WTC11 (cell line): Measurements from ENCODE around the gene MAGI3. TPM values are rescaled to one million over a fixed set of nuclear protein-coding genes. Genes with fewer than 3 reads are reported as not detected.

Source experiments
- ATAC-seq: fragments of 200-7000 bp; cut with Tn5 transposase; 2 replicates; pipeline ENCODE4 v1.10.0; 2021; ENCODE audit warnings: mild to moderate bottlenecking, moderate library complexity
- CTCF ChIA-PET: fragments of 300-600 bp; sonication (Branson Sonifier 250); formaldehyde crosslinking; loops from one replicate; lab custom pipeline; 2021; ENCODE audit warnings: antibody characterized with exemption; lab: Charles Lee
- POLR2A ChIA-PET: fragments of 350-600 bp; sonication (Branson Sonifier 250); formaldehyde crosslinking; loops from one replicate; lab custom pipeline; 2021; ENCODE audit warnings: antibody characterized with exemption; lab: Charles Lee
- DNase-seq: peaks from one replicate; pipeline ENCODE4 v3.0.0; 2021; ENCODE audit warnings: low spot score
- H3K27ac Mint-ChIP-seq: 2 replicates; pipeline ENCODE4 v1.8.0; 2021; ENCODE audit warnings: mixed read lengths
- H3K27me3 Mint-ChIP-seq: 2 replicates; pipeline ENCODE4 v1.8.0; 2021; ENCODE audit warnings: low read depth, mild to moderate bottlenecking, moderate library complexity, mixed read lengths
- H3K36me3 Mint-ChIP-seq: 2 replicates; pipeline ENCODE4 v1.8.0; 2021; ENCODE audit warnings: mixed read lengths
- H3K4me1 Mint-ChIP-seq: 2 replicates; pipeline ENCODE4 v1.8.0; 2022; ENCODE audit warnings: mixed read lengths
- H3K4me3 Mint-ChIP-seq: 2 replicates; pipeline ENCODE4 v1.8.0; 2021; ENCODE audit warnings: mild to moderate bottlenecking, moderate library complexity, mixed read lengths
- H3K9me3 Mint-ChIP-seq: 2 replicates; pipeline ENCODE4 v1.8.0; 2021; ENCODE audit warnings: mixed read lengths
- CBFB ChIP-seq: sonication (generic); formaldehyde crosslinking; IDR thresholded peaks from 2 replicates; pipeline ENCODE4 v1.8.1; 2022; ENCODE audit warnings: mild to moderate bottlenecking, low read depth, missing genetic modification reagents
- EMX1 ChIP-seq: fragments of 250-450 bp; sonication (Bioruptor Pico); IDR thresholded peaks from 2 replicates; pipeline ENCODE4 v1.8.0; 2021; ENCODE audit warnings: mild to moderate bottlenecking
- ETV6 ChIP-seq: sonication (generic); formaldehyde crosslinking; IDR thresholded peaks from 2 replicates; pipeline ENCODE4 v1.8.1; 2022; ENCODE audit warnings: mild to moderate bottlenecking, missing genetic modification reagents
- GABPB1 ChIP-seq: sonication (generic); formaldehyde crosslinking; IDR thresholded peaks from 2 replicates; pipeline ENCODE4 v1.8.1; 2023; ENCODE audit warnings: mild to moderate bottlenecking, missing genetic modification reagents
- JAZF1 ChIP-seq: fragments of 250-450 bp; sonication (Bioruptor Pico); IDR thresholded peaks from 2 replicates; pipeline ENCODE4 v1.9.0; 2021; ENCODE audit warnings: moderate library complexity, mild to moderate bottlenecking, inconsistent platforms
- JUN ChIP-seq: sonication (generic); formaldehyde crosslinking; IDR thresholded peaks from 2 replicates; pipeline ENCODE4 v1.8.0; 2023; ENCODE audit warnings: mild to moderate bottlenecking, missing genetic modification reagents
- NR3C1 ChIP-seq: sonication (generic); formaldehyde crosslinking; conservative IDR thresholded peaks from 2 replicates; pipeline ENCODE4 v1.8.1; 2023; ENCODE audit warnings: low read depth, mild to moderate bottlenecking, missing genetic modification reagents
- ZNF396 ChIP-seq: fragments of 250-450 bp; sonication (Bioruptor Pico); IDR thresholded peaks from 2 replicates; pipeline ENCODE4 v1.8.0; 2021; ENCODE audit warnings: mild to moderate bottlenecking, moderate library complexity, borderline replicate concordance
- total RNA-seq: library from RNA; stranded (reverse); gene quantifications from 3 replicates; pipeline ENCODE4 v1.2.3, GENCODE V29; 2021
- TF ChIP-seq, protein P1 (sequence below): fragments of 250-450 bp; sonication (Bioruptor Pico); conservative IDR thresholded peaks from 2 replicates; pipeline ENCODE4 v1.9.0; 2021; ENCODE audit warnings: mild to moderate bottlenecking
- TF ChIP-seq, protein P2 (sequence below): sonication (generic); formaldehyde crosslinking; IDR thresholded peaks from 2 replicates; pipeline ENCODE4 v1.8.0; 2023; ENCODE audit warnings: missing genetic modification reagents
- TF ChIP-seq, protein P3 (sequence below): fragments of 250-450 bp; sonication (Bioruptor Pico); IDR thresholded peaks from 2 replicates; pipeline ENCODE4 v1.9.0; 2021; ENCODE audit warnings: mild to moderate bottlenecking, borderline replicate concordance
- TF ChIP-seq, protein P4 (sequence below): fragments of 200-600 bp; IDR thresholded peaks from 2 replicates; pipeline ENCODE4 v1.8.0; 2022; ENCODE audit warnings: antibody characterized with exemption
- TF ChIP-seq, protein P5 (sequence below): fragments of 250-450 bp; sonication (Bioruptor Pico); IDR thresholded peaks from 2 replicates; pipeline ENCODE4 v1.9.0; 2021; ENCODE audit warnings: mild to moderate bottlenecking
- TF ChIP-seq, protein P6 (sequence below): sonication (generic); formaldehyde crosslinking; IDR thresholded peaks from 2 replicates; pipeline ENCODE4 v1.8.0; 2023; ENCODE audit warnings: mild to moderate bottlenecking, missing genetic modification reagents

The MAGI3 gene
- total RNA-seq, 1 experiment from 2014 or later: 9.7 TPM

DNA sequence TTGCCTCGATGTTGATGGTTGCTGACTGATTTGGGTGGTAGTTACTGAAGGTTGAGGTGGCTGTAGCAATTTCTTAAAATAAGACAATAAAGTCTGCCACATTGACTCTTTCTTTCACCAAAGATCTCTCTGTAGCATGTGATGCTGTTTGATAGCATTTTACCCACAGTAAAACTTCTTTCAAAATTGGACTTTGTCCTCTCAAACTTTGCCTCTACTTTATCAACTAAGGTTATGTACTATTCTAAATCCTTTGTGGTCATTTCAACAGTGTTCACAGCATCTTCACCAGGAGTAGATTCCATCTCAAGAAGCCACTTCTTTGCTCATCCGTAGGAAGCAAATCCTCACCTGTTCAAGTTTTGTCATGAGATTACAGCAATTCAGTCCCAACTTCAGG is 275.8 kb downstream of the MAGI3 start:
- ChIA-PET POLR2A (no interaction called here), CTCF (no interaction called here)
- Mint-ChIP-seq H3K9me3 (no peaks in the 10 kb centered on the region; the same call in 1 of the 2 replicates), H3K27ac (no peak overlapping the region), H3K36me3 (no peaks in the 10 kb centered on the region), H3K27me3 (no peaks in the 10 kb centered on the region), H3K4me3 (no peak overlapping the region), H3K4me1 (no peaks in the 10 kb centered on the region)
- no peak for ATAC-seq
- no peak for DNase-seq
- TF ChIP-seq ZNF396 (CRISPR knock-in tag) (no peak), EMX1 (CRISPR knock-in tag) (no peak)
- TF ChIP-seq, protein P1, sequence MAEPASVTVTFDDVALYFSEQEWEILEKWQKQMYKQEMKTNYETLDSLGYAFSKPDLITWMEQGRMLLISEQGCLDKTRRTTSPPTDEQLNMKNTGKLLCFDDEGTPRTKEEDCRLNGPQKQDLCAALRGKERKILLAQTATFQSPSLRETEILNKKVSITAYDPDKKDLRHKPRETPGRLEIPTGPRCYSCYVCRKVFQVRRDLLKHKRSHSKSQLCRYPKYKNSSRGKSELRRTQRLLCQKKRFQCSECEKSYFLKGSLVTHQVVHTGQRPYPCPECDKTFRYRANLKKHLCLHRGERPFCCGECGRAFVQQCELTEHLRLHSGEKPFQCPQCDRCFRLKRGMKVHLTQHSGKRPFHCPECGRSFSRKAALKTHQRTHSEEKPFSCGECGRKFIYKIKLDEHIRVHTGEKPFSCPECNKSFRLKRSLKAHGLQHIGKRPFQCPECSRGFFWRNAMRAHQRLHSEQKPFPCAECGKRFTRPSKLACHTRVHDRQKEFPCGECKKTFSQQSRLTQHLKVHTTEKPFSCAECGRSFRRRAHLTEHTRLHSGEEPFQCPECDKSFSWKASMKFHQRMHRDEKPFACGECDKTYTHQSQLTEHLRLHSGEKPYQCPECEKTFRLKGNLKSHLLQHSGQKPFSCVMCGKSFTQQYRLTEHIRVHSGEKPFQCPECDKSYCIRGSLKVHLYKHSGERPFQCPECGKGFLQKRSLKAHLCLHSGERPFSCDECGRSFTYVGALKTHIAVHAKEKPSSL (CRISPR knock-in tag): no peak
- TF ChIP-seq, protein P2, sequence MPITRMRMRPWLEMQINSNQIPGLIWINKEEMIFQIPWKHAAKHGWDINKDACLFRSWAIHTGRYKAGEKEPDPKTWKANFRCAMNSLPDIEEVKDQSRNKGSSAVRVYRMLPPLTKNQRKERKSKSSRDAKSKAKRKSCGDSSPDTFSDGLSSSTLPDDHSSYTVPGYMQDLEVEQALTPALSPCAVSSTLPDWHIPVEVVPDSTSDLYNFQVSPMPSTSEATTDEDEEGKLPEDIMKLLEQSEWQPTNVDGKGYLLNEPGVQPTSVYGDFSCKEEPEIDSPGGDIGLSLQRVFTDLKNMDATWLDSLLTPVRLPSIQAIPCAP: no peak
- TF ChIP-seq, protein P3, sequence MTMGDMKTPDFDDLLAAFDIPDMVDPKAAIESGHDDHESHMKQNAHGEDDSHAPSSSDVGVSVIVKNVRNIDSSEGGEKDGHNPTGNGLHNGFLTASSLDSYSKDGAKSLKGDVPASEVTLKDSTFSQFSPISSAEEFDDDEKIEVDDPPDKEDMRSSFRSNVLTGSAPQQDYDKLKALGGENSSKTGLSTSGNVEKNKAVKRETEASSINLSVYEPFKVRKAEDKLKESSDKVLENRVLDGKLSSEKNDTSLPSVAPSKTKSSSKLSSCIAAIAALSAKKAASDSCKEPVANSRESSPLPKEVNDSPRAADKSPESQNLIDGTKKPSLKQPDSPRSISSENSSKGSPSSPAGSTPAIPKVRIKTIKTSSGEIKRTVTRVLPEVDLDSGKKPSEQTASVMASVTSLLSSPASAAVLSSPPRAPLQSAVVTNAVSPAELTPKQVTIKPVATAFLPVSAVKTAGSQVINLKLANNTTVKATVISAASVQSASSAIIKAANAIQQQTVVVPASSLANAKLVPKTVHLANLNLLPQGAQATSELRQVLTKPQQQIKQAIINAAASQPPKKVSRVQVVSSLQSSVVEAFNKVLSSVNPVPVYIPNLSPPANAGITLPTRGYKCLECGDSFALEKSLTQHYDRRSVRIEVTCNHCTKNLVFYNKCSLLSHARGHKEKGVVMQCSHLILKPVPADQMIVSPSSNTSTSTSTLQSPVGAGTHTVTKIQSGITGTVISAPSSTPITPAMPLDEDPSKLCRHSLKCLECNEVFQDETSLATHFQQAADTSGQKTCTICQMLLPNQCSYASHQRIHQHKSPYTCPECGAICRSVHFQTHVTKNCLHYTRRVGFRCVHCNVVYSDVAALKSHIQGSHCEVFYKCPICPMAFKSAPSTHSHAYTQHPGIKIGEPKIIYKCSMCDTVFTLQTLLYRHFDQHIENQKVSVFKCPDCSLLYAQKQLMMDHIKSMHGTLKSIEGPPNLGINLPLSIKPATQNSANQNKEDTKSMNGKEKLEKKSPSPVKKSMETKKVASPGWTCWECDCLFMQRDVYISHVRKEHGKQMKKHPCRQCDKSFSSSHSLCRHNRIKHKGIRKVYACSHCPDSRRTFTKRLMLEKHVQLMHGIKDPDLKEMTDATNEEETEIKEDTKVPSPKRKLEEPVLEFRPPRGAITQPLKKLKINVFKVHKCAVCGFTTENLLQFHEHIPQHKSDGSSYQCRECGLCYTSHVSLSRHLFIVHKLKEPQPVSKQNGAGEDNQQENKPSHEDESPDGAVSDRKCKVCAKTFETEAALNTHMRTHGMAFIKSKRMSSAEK (CRISPR knock-in tag): no peak

DNA sequence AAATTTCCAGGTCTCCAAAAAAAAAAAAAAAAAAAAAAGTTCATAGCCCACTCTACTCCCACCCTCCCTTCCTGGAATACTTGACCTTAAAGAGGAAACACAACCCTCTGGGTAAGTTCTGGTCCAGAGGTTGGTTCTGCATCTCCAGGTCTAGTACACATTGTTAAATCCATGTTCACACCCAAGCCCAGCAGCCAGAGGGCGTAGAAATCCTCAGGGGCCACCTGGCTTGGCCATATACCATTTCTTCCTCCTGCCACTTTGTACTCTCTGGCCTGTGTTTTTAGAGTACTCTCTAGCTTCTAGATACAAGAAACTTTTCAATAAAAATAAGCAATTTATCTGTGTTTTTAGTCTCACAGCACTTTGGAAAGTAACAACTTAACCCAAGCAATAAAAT is 279.7 kb downstream of the MAGI3 start:
- POLR2A ChIA-PET: no interaction called here
- no peaks in the 10 kb centered on the region for H3K36me3 Mint-ChIP-seq
- TF ChIP-seq ETV6 (CRISPR knock-in tag): no peak
- TF ChIP-seq, protein P4, sequence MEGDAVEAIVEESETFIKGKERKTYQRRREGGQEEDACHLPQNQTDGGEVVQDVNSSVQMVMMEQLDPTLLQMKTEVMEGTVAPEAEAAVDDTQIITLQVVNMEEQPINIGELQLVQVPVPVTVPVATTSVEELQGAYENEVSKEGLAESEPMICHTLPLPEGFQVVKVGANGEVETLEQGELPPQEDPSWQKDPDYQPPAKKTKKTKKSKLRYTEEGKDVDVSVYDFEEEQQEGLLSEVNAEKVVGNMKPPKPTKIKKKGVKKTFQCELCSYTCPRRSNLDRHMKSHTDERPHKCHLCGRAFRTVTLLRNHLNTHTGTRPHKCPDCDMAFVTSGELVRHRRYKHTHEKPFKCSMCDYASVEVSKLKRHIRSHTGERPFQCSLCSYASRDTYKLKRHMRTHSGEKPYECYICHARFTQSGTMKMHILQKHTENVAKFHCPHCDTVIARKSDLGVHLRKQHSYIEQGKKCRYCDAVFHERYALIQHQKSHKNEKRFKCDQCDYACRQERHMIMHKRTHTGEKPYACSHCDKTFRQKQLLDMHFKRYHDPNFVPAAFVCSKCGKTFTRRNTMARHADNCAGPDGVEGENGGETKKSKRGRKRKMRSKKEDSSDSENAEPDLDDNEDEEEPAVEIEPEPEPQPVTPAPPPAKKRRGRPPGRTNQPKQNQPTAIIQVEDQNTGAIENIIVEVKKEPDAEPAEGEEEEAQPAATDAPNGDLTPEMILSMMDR: no peak
- no peak for TF ChIP-seq EMX1 (CRISPR knock-in tag)
- TF ChIP-seq, protein P5, sequence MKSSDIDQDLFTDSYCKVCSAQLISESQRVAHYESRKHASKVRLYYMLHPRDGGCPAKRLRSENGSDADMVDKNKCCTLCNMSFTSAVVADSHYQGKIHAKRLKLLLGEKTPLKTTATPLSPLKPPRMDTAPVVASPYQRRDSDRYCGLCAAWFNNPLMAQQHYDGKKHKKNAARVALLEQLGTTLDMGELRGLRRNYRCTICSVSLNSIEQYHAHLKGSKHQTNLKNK (CRISPR knock-in tag): no peak
- H3K27me3 Mint-ChIP-seq: no peaks in the 10 kb centered on the region
- CTCF ChIA-PET: interaction anchor here (0.6 to 0.7 kb wide), 3 partner anchors 234 to 451 kb away, joined by 3 read pairs; no protein-coding TSS in a partner anchor
- no peaks in the 10 kb centered on the region for H3K4me1 Mint-ChIP-seq
- no peak overlapping the region for H3K27ac Mint-ChIP-seq
- no peak overlapping the region for H3K4me3 Mint-ChIP-seq
- DNase-seq: no peak
- no peaks in the 10 kb centered on the region; the same call in 1 of the 2 replicates for H3K9me3 Mint-ChIP-seq
- no peak for ATAC-seq

DNA sequence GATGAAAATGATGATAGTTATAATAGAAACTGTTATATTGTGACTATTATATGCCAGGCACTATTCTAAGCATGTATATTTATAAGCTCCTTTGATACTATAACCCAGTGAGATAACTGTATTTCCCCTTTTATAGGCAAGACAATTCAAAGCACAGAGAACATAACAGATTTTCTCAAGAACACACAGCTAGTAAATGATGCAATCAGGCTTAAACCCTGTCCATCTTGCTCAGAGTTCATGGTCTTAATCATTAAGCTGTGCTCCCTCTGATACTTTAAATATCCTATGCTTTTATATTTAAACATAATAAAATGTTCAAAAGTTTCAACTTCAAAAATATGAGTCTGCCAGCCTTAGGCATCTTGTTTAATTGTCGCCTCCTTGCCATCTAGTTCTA is 280.3 kb downstream of the MAGI3 start:
- CTCF ChIA-PET: no interaction called here
- DNase-seq: no peak
- H3K9me3 Mint-ChIP-seq: no peaks in the 10 kb centered on the region; the same call in 1 of the 2 replicates
- no peak overlapping the region for H3K27ac Mint-ChIP-seq
- H3K36me3 Mint-ChIP-seq: no peaks in the 10 kb centered on the region
- H3K27me3 Mint-ChIP-seq: no peaks in the 10 kb centered on the region
- ATAC-seq: no peak
- H3K4me3 Mint-ChIP-seq: no peak overlapping the region
- TF ChIP-seq JUN (CRISPR knock-in tag) (no peak), NR3C1 (no peak), JAZF1 (no peak), CBFB (no peak), GABPB1 (CRISPR knock-in tag) (no peak)
- TF ChIP-seq, protein P6, sequence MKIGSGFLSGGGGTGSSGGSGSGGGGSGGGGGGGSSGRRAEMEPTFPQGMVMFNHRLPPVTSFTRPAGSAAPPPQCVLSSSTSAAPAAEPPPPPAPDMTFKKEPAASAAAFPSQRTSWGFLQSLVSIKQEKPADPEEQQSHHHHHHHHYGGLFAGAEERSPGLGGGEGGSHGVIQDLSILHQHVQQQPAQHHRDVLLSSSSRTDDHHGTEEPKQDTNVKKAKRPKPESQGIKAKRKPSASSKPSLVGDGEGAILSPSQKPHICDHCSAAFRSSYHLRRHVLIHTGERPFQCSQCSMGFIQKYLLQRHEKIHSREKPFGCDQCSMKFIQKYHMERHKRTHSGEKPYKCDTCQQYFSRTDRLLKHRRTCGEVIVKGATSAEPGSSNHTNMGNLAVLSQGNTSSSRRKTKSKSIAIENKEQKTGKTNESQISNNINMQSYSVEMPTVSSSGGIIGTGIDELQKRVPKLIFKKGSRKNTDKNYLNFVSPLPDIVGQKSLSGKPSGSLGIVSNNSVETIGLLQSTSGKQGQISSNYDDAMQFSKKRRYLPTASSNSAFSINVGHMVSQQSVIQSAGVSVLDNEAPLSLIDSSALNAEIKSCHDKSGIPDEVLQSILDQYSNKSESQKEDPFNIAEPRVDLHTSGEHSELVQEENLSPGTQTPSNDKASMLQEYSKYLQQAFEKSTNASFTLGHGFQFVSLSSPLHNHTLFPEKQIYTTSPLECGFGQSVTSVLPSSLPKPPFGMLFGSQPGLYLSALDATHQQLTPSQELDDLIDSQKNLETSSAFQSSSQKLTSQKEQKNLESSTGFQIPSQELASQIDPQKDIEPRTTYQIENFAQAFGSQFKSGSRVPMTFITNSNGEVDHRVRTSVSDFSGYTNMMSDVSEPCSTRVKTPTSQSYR (CRISPR knock-in tag): no peak
- TF ChIP-seq, protein P1 (CRISPR knock-in tag): no peak
- H3K4me1 Mint-ChIP-seq: no peaks in the 10 kb centered on the region
- POLR2A ChIA-PET: no interaction called here
